SK-N-SH treated with all-trans-retinoic acid at 6 μM for 48 hours (cell line): Measurements from ENCODE around the gene CDX2.

ENCODE experiments used
- BACH2 ChIP-seq: fragments of 250-450 bp; sonication (Bioruptor Pico); IDR thresholded peaks from 2 replicates; pipeline ENCODE4 v1.9.0; 2021; ENCODE audit warnings: mild to moderate bottlenecking, borderline replicate concordance
- CSDC2 ChIP-seq: fragments of 250-450 bp; sonication (Bioruptor Pico); IDR thresholded peaks from 2 replicates; pipeline ENCODE4 v1.5.0; 2020; ENCODE audit warnings: mild to moderate bottlenecking, moderate library complexity
- PATZ1 ChIP-seq: fragments of 250-450 bp; sonication (Bioruptor Pico); IDR thresholded peaks from 2 replicates; pipeline ENCODE4 v1.8.0; 2020; ENCODE audit warnings: mild to moderate bottlenecking, moderate library complexity, borderline replicate concordance
- TCF4 ChIP-seq: fragments of 250-450 bp; sonication (Bioruptor Pico); IDR thresholded peaks from 2 replicates; pipeline ENCODE4 v1.8.0; 2021; ENCODE audit warnings: mild to moderate bottlenecking, moderate library complexity, borderline replicate concordance
- ZC3H10 ChIP-seq: fragments of 250-450 bp; sonication (Bioruptor Pico); IDR thresholded peaks from 2 replicates; pipeline ENCODE4 v1.5.1; 2021; ENCODE audit warnings: mild to moderate bottlenecking, moderate library complexity
- ZFP3 ChIP-seq: fragments of 250-450 bp; sonication (Bioruptor Pico); IDR thresholded peaks from 2 replicates; pipeline ENCODE4 v1.5.0; 2020; ENCODE audit warnings: mild to moderate bottlenecking, moderate library complexity
- ZFP30 ChIP-seq: fragments of 450-650 bp; formaldehyde crosslinking; IDR thresholded peaks from 2 replicates; pipeline ENCODE4 v1.5.0; 2022; ENCODE audit warnings: mild to moderate bottlenecking, moderate library complexity

GRCh38 chr13:27920677-27921420 is 48.3 kb downstream of the CDX2 start:
- TF ChIP-seq CSDC2 (CRISPR knock-in tag) (no peak), BACH2 (no peak), TCF4 (CRISPR knock-in tag) (no peak), ZC3H10 (CRISPR knock-in tag) (no peak), ZFP3 (CRISPR knock-in tag) (no peak), PATZ1 (CRISPR knock-in tag) (no peak), ZFP30 (CRISPR knock-in tag) (no peak)
